SJCRH30 (cell line): ENCODE results near the gene CNOT10. TPM values are rescaled to one million over a fixed set of nuclear protein-coding genes. Genes with fewer than 3 reads are reported as not detected.

Experiments used
- DNase-seq, 2 experiments: peaks; one replicate each; pipeline ENCODE4 v3.0.0-alpha.2; 2015 to 2020
- H3K27ac ChIP-seq: fragments of 250-450 bp; sonication (Bioruptor Pico); 2 replicates; pipeline ENCODE4 v1.5.1; 2020; ENCODE audit warnings: mild to moderate bottlenecking, moderate library complexity
- H3K27me3 ChIP-seq: fragments of 250-450 bp; sonication (Bioruptor Pico); 2 replicates; pipeline ENCODE4 v1.5.1; 2020; ENCODE audit warnings: mild to moderate bottlenecking, moderate library complexity
- H3K36me3 ChIP-seq: fragments of 250-450 bp; sonication (Bioruptor Pico); 2 replicates; pipeline ENCODE4 v1.5.1; 2020; ENCODE audit warnings: mild to moderate bottlenecking, moderate library complexity
- H3K4me1 ChIP-seq: fragments of 250-450 bp; sonication (Bioruptor Pico); 2 replicates; pipeline ENCODE4 v1.5.1; 2020; ENCODE audit warnings: mild to moderate bottlenecking, moderate library complexity
- H3K4me3 ChIP-seq: fragments of 250-450 bp; sonication (Bioruptor Pico); 2 replicates; pipeline ENCODE4 v1.5.1; 2020; ENCODE audit warnings: mild to moderate bottlenecking, moderate library complexity
- H3K9me3 ChIP-seq: fragments of 250-450 bp; sonication (Bioruptor Pico); replicated peaks from 2 replicates; pipeline ENCODE4 v1.5.1; 2020; ENCODE audit warnings: mild to moderate bottlenecking, moderate library complexity
- total RNA-seq: library from RNA; depleted of rRNA; stranded (reverse); fragments of >200 nt; shearing (Covaris generic); gene quantifications from 2 replicates; pipeline ENCODE4 v1.2.3, GENCODE V29; 2014

CNOT10 gene
- total RNA-seq, 1 experiment from 2014 or later = 23.2 TPM

DNA sequence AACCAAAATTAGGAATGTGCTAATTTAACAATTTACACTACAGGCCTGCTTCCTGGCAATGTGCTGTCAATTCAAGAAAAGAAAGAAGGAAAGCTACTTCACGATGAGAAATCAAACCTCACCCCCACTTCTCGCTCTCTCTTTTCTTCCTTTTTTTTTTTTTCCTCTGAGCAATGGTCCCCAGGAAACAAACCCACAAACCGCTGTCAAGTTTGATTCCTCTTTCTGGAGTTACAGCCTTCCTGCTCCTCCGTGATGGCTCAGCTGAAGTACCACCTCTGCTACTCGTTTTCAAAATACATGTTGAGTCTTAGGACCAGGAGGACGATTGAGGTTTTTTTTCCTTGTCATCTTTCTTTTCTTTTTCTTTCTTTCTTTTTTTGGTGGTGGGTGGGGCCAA, 129.4 kb downstream of the CNOT10 start:
- Histone ChIP-seq H3K27ac (no peak overlapping the region), H3K36me3 (no peaks in the 10 kb centered on the region), H3K4me1 (no peaks in the 10 kb centered on the region), H3K27me3 (no peaks in the 10 kb centered on the region), H3K9me3 (no peaks in the 10 kb centered on the region), H3K4me3 (no peak overlapping the region)
- DNase-seq = no peak

DNA sequence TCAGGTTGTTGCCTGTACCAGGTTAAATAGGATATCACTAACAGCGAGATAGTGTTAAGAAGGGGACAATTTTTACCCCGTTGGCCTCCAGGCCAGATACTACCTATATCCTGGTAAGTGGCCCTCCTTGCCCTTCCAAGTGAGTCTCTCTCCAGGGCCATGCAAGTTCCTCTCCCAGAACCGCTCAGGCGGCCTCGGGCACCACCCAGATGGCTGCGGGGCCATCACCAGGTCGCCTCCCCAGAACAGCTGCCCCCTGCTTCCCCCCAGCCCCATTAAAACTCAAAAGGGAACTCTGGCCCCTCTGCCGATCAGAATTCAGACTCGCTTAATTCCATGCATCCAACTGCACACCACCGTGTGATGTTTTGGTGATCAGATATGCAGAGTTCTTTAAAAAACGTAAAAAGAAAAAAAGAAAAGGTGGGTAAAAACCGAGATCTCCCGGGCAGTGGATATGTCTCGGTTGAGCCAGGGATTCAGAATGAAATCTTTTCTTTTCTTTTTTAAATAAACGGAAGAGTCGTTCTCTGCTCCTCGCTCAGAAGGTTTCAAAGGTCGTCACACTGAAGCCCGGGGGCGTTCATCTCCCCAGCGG, 131.0 kb downstream of the CNOT10 start:
- H3K36me3 ChIP-seq = no peaks in the 10 kb centered on the region
- H3K9me3 ChIP-seq = no peaks in the 10 kb centered on the region
- no peaks in the 10 kb centered on the region for H3K4me1 ChIP-seq
- no peak overlapping the region for H3K27ac ChIP-seq
- no peak for DNase-seq
- no peak overlapping the region for H3K4me3 ChIP-seq
- H3K27me3 ChIP-seq = no peaks in the 10 kb centered on the region

GRCh38 chr3:32816439-32817256, 131.7 kb downstream of the CNOT10 start:
- H3K27me3 ChIP-seq = no peaks in the 10 kb centered on the region
- no peaks in the 10 kb centered on the region for H3K4me1 ChIP-seq
- H3K27ac ChIP-seq = no peak overlapping the region
- no peak for DNase-seq
- no peaks in the 10 kb centered on the region for H3K9me3 ChIP-seq
- H3K4me3 ChIP-seq = no peak overlapping the region
- no peaks in the 10 kb centered on the region for H3K36me3 ChIP-seq

- Histone ChIP-seq H3K9me3 (no peaks in the 10 kb centered on the region), H3K27me3 (no peaks in the 10 kb centered on the region), H3K4me1 (no peaks in the 10 kb centered on the region), H3K27ac (no peak overlapping the region), H3K4me3 (no peak overlapping the region), H3K36me3 (no peaks in the 10 kb centered on the region)
- DNase-seq = no peak
Measured at GRCh38 chr3:32817257-32817557, 132.2 kb downstream of the CNOT10 start.

DNA sequence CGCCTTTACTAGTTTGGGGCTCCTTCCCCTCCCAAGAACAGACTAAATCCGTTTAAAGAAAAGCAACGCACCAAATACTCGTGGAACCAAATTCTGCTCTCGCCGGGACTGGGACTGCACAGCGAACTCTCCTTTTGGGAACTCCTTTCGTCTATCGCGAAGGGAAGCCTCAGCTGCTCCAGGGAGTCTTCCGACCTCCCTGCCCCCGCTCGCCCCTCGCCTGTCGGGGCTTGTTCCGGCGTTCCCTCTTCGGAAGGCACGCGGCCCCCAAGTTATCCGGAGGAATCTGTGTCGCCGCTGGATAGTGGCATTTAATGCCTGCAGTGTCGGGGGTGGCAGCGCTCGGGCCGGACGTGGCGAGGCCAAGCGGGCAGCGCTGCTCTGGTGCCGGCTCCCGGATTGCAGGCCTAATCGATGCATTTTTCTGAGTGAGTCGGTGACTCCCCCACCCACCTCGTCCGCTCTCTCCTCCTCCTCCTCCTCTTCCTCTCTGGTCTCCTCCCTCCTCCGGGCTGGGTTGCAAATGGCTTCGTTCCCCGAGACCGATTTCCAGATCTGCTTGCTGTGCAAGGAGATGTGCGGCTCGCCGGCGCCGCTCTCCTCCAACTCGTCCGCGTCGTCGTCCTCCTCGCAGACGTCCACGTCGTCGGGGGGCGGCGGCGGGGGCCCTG, 132.7 kb downstream of the CNOT10 start, which contains the start of gene TRIM71:
Gene TRIM71, plus strand, starts transcription at position 440 of the 671 bp plus-strand sequence. Its CDS starts 84 bp downstream, at position 524.
- Histone ChIP-seq H3K36me3 (no peaks in the 10 kb centered on the region), H3K4me3 (no peak within 1 kb of the TSS), H3K27me3 (no peaks in the 10 kb centered on the region), H3K9me3 (no peaks in the 10 kb centered on the region), H3K4me1 (no peaks in the 10 kb centered on the region), H3K27ac (no peak within 1 kb of the TSS)
- no peak for DNase-seq

GRCh38 chr3:32818229-32818969, 133.4 kb downstream of the CNOT10 start:
- H3K9me3 ChIP-seq = no peaks in the 10 kb centered on the region
- no peaks in the 10 kb centered on the region for H3K27me3 ChIP-seq
- H3K27ac ChIP-seq = no peak overlapping the region
- H3K4me1 ChIP-seq = no peaks in the 10 kb centered on the region
- no peaks in the 10 kb centered on the region for H3K36me3 ChIP-seq
- H3K4me3 ChIP-seq = no peak overlapping the region
- no peak for DNase-seq

- no peak overlapping the region for H3K4me3 ChIP-seq
- no peak overlapping the region for H3K27ac ChIP-seq
- H3K9me3 ChIP-seq = no peaks in the 10 kb centered on the region
- no peaks in the 10 kb centered on the region for H3K36me3 ChIP-seq
- H3K27me3 ChIP-seq = no peaks in the 10 kb centered on the region
- no peaks in the 10 kb centered on the region for H3K4me1 ChIP-seq
- no peak for DNase-seq
Measured at GRCh38 chr3:32818970-32819511, 134.1 kb downstream of the CNOT10 start.

- no peaks in the 10 kb centered on the region for H3K9me3 ChIP-seq
- DNase-seq = no peak
Measured at GRCh38 chr3:32819551-32820348, 134.8 kb downstream of the CNOT10 start.

GRCh38 chr3:32820430-32820829, 135.4 kb downstream of the CNOT10 start:
- no peaks in the 10 kb centered on the region for H3K9me3 ChIP-seq
- H3K27me3 ChIP-seq = no peaks in the 10 kb centered on the region

More at GRCh38 chr3:32819551-32820348, 134.8 kb downstream of the CNOT10 start:
- Histone ChIP-seq H3K4me1 (no peaks in the 10 kb centered on the region), H3K27ac (no peak overlapping the region), H3K36me3 (no peaks in the 10 kb centered on the region), H3K27me3 (no peaks in the 10 kb centered on the region), H3K4me3 (no peak overlapping the region)

DNA sequence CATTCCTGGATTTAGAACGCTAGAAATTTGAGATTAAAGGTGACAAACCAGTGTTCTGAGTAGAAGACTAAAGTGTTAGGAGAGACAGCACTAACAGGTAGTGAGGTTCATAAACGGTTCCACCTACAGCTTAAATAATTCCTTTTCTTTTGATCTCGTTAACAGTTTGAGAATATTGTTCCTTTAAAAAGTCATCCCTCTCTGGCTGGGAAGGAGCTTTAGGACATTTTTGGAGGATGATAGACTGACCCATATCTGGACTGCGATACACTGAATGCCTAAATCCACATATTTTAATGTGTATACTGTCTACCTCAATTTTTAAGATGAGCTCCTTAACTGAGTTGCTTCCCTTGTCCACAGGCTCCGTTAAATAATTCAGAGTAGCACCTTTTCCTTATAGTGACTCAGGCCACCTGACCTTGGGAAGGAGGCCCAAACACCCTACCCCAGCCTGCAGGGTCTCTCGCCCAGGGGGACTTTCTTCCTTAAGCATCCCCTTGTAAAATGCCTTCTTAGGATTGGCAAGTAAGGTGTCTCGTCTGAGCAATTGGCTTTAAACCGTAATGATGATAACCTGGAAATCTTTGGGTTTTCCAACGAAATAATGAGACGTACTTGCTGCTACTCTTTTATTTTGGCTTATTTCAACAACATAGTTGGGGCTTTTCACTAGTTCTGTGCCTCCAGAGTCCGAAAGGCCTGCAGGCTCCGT, 136.1 kb downstream of the CNOT10 start:
- DNase-seq = no peak
- Histone ChIP-seq H3K9me3 (no peaks in the 10 kb centered on the region), H3K4me3 (no peak overlapping the region), H3K27me3 (no peaks in the 10 kb centered on the region), H3K27ac (no peak overlapping the region), H3K4me1 (no peaks in the 10 kb centered on the region), H3K36me3 (no peaks in the 10 kb centered on the region)

More at GRCh38 chr3:32820430-32820829, 135.4 kb downstream of the CNOT10 start:
- no peaks in the 10 kb centered on the region for H3K36me3 ChIP-seq
- no peak overlapping the region for H3K27ac ChIP-seq
- H3K4me3 ChIP-seq = no peak overlapping the region
- DNase-seq = no peak
- no peaks in the 10 kb centered on the region for H3K4me1 ChIP-seq

- Histone ChIP-seq H3K27ac (no peak overlapping the region), H3K9me3 (no peaks in the 10 kb centered on the region), H3K4me3 (no peak overlapping the region), H3K27me3 (no peaks in the 10 kb centered on the region), H3K36me3 (no peaks in the 10 kb centered on the region), H3K4me1 (no peaks in the 10 kb centered on the region)
- no peak for DNase-seq
Measured at GRCh38 chr3:32821686-32822296, 136.8 kb downstream of the CNOT10 start.

DNA sequence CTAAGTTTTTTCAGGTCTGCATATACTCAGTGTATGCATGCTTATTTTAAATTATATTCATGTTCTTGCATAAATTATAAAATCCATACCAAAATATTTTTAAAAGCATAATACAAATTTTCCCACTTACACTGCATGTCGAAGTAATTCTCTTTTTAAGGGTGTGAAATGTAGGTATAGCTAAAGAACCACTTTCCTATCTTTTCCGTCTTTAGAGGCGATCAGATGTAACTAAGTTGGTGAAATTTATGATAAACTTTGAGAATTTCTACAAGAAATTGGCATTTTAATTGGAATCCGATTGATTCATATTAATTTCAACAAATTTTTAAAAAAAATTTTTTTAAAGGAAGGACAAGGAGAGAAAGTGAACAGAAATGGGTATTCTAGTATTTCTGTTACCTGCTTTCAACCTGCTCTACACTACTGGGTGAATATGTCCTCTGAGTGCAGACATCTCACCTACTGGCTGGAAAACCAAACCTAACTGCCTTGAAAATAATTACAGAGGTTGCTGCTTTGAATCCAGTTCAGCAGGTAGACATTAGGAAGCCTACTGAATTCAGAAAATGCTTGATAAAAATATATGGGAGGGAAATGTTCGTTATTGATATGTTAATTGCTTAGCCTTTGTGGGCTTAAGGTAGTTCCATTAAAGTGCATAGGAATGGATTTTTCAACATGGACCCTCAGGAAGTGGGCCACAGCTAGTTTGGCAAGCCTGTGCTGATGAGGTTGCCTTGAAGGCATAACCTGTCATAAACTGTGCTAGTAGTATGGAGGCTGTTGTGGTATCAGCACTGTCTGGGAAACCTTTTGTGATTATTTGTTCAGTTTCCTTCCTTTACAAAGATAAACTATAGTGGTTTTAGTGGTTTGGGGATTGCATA, 137.9 kb downstream of the CNOT10 start:
- H3K4me3 ChIP-seq = no peak overlapping the region
- H3K9me3 ChIP-seq = no peaks in the 10 kb centered on the region
- DNase-seq = no peak
- H3K27me3 ChIP-seq = no peaks in the 10 kb centered on the region
- no peaks in the 10 kb centered on the region for H3K4me1 ChIP-seq
- H3K36me3 ChIP-seq = no peaks in the 10 kb centered on the region
- no peak overlapping the region for H3K27ac ChIP-seq
